ENCODE measurements around the gene IL4I1. TPM values are rescaled to one million over a fixed set of nuclear protein-coding genes. Genes with fewer than 3 reads are reported as not detected.

Gene IL4I1
- total and polyA plus RNA-seq, 3 experiments from 2014 or later, result 13.1 to 39.1 (median 35.6) TPM

GRCh38 chr19:49883094-49883493 is 13.6 kb downstream of the IL4I1 start:
- peaks cover 0 to 2% of the 10 kb centered on the region in 2 donors for H3K27me3 Mint-ChIP-seq
- no peak overlapping the region for H3K27ac ChIP-seq (ENCODE audit: low read depth, low read length)
- CTCF ChIA-PET, result interaction anchor here (0.8 kb wide), 1 partner anchor 14 kb away, joined by 3 read pairs; no protein-coding TSS in a partner anchor
- no peaks in the 10 kb centered on the region for H3K27me3 ChIP-seq (ENCODE audit: insufficient read depth, low read length, poor library complexity, severe bottlenecking)
- H3K27ac Mint-ChIP-seq, result peak overlapping the region in 1 of 8 donors; percentile 47
- no peaks in the 10 kb centered on the region for H3K9me3 ChIP-seq (ENCODE audit: low read length)
- POLR2A ChIA-PET, result interaction anchor here (0.5 kb wide), 1 partner anchor 45 kb away, joined by 3 read pairs; no protein-coding TSS in a partner anchor
- H3K4me3 ChIP-seq (ENCODE audit: low read length), result no peak overlapping the region
- H3K4me3 Mint-ChIP-seq, result no peak overlapping the region
- H3K4me1 Mint-ChIP-seq, result peaks cover 8 to 14% (median 11%) of the 10 kb centered on the region in 3 donors
- H3K36me3 ChIP-seq (ENCODE audit: insufficient read depth, low read length), result peaks cover 38% of the 10 kb centered on the region
- H3K36me3 Mint-ChIP-seq, result peaks cover 5 to 72% (median 8%) of the 10 kb centered on the region in 3 donors
- no peak for DNase-seq
- H3K4me1 ChIP-seq (ENCODE audit: insufficient read depth, low read length), result peaks cover 10% of the 10 kb centered on the region
- no peaks in the 10 kb centered on the region for H3K9me3 Mint-ChIP-seq

DNA sequence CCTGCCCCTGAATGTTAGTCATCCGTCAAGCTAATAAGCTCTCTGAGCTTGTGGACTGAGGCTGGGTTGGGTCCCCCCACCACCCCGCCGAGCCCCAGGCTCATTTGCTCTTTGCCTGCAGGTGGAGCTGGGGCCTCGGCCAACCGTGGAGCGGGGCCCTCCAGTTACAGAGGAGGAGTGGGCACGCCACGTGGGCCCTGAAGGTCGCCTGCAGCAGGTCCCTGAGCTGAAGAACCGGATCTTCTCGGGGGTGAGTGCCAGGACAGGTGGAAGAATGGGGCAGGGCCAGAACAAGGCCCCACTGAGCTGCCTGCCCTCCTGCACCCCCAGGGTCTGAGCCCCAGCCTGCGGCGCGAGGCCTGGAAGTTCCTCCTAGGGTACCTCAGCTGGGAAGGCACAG is 14.0 kb downstream of the IL4I1 start:
- no peak for DNase-seq
- POLR2A ChIA-PET, result interaction anchor here (0.5 kb wide), 1 partner anchor 45 kb away, joined by 3 read pairs; no protein-coding TSS in a partner anchor
- H3K9me3 Mint-ChIP-seq, result no peaks in the 10 kb centered on the region
- CTCF ChIA-PET, result interaction anchor here (0.8 kb wide), 1 partner anchor 15 kb away, joined by 3 read pairs; no protein-coding TSS in a partner anchor
- H3K4me3 ChIP-seq (ENCODE audit: low read length), result no peak overlapping the region
- H3K27ac ChIP-seq (ENCODE audit: low read depth, low read length), result no peak overlapping the region
- peak overlapping the region in 1 of 7 donors; percentile 27 for H3K4me3 Mint-ChIP-seq
- no peaks in the 10 kb centered on the region for H3K27me3 ChIP-seq (ENCODE audit: insufficient read depth, low read length, poor library complexity, severe bottlenecking)
- peaks cover 0 to 3% of the 10 kb centered on the region in 2 donors for H3K27me3 Mint-ChIP-seq
- peaks cover 38% of the 10 kb centered on the region for H3K36me3 ChIP-seq (ENCODE audit: insufficient read depth, low read length)
- H3K27ac Mint-ChIP-seq, result peak overlapping the region in 2 of 8 donors; percentile 33 to 81
- peaks cover 11 to 18% (median 14%) of the 10 kb centered on the region in 3 donors for H3K4me1 Mint-ChIP-seq
- peaks cover 5 to 74% (median 9%) of the 10 kb centered on the region in 3 donors for H3K36me3 Mint-ChIP-seq
- H3K9me3 ChIP-seq (ENCODE audit: low read length), result no peaks in the 10 kb centered on the region
- peaks cover 12% of the 10 kb centered on the region for H3K4me1 ChIP-seq (ENCODE audit: insufficient read depth, low read length)

GRCh38 chr19:49881672-49882394 is 14.9 kb downstream of the IL4I1 start:
- Histone ChIP-seq H3K27me3 (ENCODE audit: insufficient read depth, low read length, poor library complexity, severe bottlenecking) (no peaks in the 10 kb centered on the region), H3K36me3 (ENCODE audit: insufficient read depth, low read length) (peaks cover 38% of the 10 kb centered on the region), H3K4me1 (ENCODE audit: insufficient read depth, low read length) (peaks cover 12% of the 10 kb centered on the region), H3K9me3 (ENCODE audit: low read length) (no peaks in the 10 kb centered on the region), H3K4me3 (ENCODE audit: low read length) (no peak overlapping the region), H3K27ac (ENCODE audit: low read depth, low read length) (no peak overlapping the region)
- Mint-ChIP-seq H3K9me3 (no peaks in the 10 kb centered on the region), H3K4me1 (peaks cover 11 to 18% (median 14%) of the 10 kb centered on the region in 3 donors), H3K4me3 (peak overlapping the region in 2 of 7 donors; percentile 27 to 51), H3K36me3 (peaks cover 5 to 73% (median 9%) of the 10 kb centered on the region in 3 donors), H3K27ac (peak overlapping the region in 1 of 8 donors; percentile 81), H3K27me3 (peaks cover 0 to 3% of the 10 kb centered on the region in 2 donors)
- ChIA-PET CTCF (interaction anchor here (0.8 to 1.1 kb wide), 2 partner anchors 9 to 16 kb away, joined by 3 read pairs; no protein-coding TSS in a partner anchor), POLR2A (no interaction called here)
- DNase-seq, result no peak

- H3K27ac Mint-ChIP-seq, result no peak overlapping the region
- POLR2A ChIA-PET, result no interaction called here
Measured at GRCh38 chr19:49881186-49881585, 15.5 kb downstream of the IL4I1 start.

DNA sequence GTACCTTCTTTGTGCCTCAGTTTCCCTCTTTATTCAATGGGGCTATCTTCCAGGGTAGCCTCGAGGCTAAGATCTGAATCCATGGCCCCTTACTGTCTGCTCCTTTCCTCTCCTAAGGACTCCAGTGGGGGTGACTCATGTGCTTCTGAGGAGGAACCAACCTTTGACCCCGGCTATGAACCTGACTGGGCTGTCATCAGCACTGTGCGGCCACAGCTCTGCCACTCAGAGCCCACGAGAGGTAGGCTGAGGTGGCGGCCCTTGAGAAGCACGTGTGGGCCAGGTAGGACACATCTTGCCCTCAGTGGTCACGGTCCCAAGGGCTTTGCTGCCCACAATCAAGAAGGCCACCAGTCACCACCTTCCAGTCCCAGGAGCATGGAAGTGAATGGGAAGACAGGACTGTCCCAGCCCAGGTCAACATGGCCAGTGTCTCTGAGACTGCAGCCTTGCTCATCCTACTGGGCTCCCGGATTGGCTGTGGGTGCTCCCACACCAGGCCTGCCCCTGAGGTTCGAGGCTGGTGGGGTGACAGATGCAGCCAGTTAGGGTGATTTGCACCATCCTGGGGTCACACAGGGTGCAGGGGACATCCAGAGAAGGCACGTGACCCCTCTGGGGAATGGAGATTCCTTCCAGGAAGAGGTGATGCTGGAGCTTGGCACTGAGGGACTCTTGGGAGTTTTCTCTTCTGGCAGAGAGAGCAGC is 16.4 kb downstream of the IL4I1 start:
- Mint-ChIP-seq H3K9me3 (no peaks in the 10 kb centered on the region), H3K27me3 (peaks cover 0 to 3% of the 10 kb centered on the region in 2 donors), H3K27ac (peak overlapping the region in 1 of 8 donors; percentile 14), H3K4me1 (peaks cover 17 to 25% (median 20%) of the 10 kb centered on the region in 3 donors), H3K36me3 (peaks cover 5 to 68% (median 9%) of the 10 kb centered on the region in 3 donors), H3K4me3 (peak overlapping the region in 1 of 7 donors; percentile 12)
- peaks cover 38% of the 10 kb centered on the region for H3K36me3 ChIP-seq (ENCODE audit: insufficient read depth, low read length)
- H3K4me1 ChIP-seq (ENCODE audit: insufficient read depth, low read length), result peaks cover 18% of the 10 kb centered on the region
- DNase-seq, result no peak
- no peaks in the 10 kb centered on the region for H3K9me3 ChIP-seq (ENCODE audit: low read length)
- ChIA-PET CTCF (interaction anchor here (1.1 to 1.8 kb wide), 2 partner anchors 10 to 13 kb away, joined by 3 to 4 read pairs; no protein-coding TSS in a partner anchor), POLR2A (interaction anchor here (0.6 kb wide), 1 partner anchor 428 kb away, joined by 3 read pairs; no protein-coding TSS in a partner anchor)
- no peak overlapping the region for H3K4me3 ChIP-seq (ENCODE audit: low read length)
- no peak overlapping the region for H3K27ac ChIP-seq (ENCODE audit: low read depth, low read length)
- no peaks in the 10 kb centered on the region for H3K27me3 ChIP-seq (ENCODE audit: insufficient read depth, low read length, poor library complexity, severe bottlenecking)

More at GRCh38 chr19:49881186-49881585, 15.5 kb downstream of the IL4I1 start:
- Mint-ChIP-seq H3K36me3 (peaks cover 5 to 69% (median 9%) of the 10 kb centered on the region in 3 donors), H3K27me3 (peaks cover 0 to 3% of the 10 kb centered on the region in 2 donors), H3K4me1 (peaks cover 11 to 18% (median 14%) of the 10 kb centered on the region in 3 donors), H3K4me3 (no peak overlapping the region), H3K9me3 (no peaks in the 10 kb centered on the region)
- Histone ChIP-seq H3K36me3 (ENCODE audit: insufficient read depth, low read length) (peaks cover 38% of the 10 kb centered on the region), H3K9me3 (ENCODE audit: low read length) (no peaks in the 10 kb centered on the region), H3K4me3 (ENCODE audit: low read length) (no peak overlapping the region), H3K4me1 (ENCODE audit: insufficient read depth, low read length) (peaks cover 12% of the 10 kb centered on the region), H3K27me3 (ENCODE audit: insufficient read depth, low read length, poor library complexity, severe bottlenecking) (no peaks in the 10 kb centered on the region), H3K27ac (ENCODE audit: low read depth, low read length) (no peak overlapping the region)
- CTCF ChIA-PET, result interaction anchor here (1.1 kb wide), 1 partner anchor 9 kb away, joined by 3 read pairs; no protein-coding TSS in a partner anchor
- no peak for DNase-seq

DNA sequence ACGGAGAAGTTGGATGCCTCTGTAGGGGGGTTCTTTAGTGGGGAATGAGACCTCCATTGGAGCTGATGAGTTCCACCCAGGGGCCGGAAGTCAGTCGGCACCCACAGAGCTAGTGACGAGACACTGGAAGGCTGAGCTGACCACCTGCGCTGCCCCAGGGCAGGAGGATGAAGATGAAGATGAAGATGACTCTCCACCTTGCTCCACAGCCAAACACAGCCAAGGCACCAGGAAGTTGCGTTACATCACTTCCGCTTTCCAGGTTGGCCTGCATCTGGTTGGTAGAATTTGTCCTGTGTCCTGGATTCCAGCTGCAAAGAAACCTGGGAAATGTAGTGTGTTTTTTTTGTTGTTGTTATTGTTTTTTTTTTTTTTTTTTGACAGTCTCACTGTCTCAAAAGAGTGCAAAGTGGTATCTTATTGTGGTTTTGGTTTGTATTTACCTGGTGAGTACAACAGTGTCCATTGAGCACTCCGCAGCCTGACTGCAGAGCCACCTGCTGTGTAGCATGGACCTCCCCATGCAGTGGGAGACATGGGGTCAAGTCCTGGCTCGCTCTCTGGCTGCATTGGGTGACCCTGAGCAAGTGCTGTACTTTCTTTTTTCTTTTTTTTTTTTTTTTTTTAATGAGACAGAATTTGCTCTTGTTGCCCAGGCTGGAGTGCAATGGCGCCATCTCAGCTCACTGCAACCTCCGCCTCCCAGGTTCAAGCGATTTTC is 17.3 kb downstream of the IL4I1 start:
- no peak overlapping the region for H3K4me3 ChIP-seq (ENCODE audit: low read length)
- no peak for DNase-seq
- H3K27ac ChIP-seq (ENCODE audit: low read depth, low read length), result no peak overlapping the region
- peak overlapping the region in 1 of 8 donors; percentile 30 for H3K27ac Mint-ChIP-seq
- H3K4me1 ChIP-seq (ENCODE audit: insufficient read depth, low read length), result peaks cover 19% of the 10 kb centered on the region
- peak overlapping the region in 1 of 7 donors; percentile 19 for H3K4me3 Mint-ChIP-seq
- ChIA-PET POLR2A (interaction anchor here (0.6 to 1.4 kb wide), 3 partner anchors 10 to 427 kb away, joined by 3 to 7 read pairs (median 4); partner anchors contain the start of gene PNKP), CTCF (interaction anchor here (1.8 kb wide), 1 partner anchor 14 kb away, joined by 4 read pairs; no protein-coding TSS in a partner anchor)
- H3K9me3 ChIP-seq (ENCODE audit: low read length), result no peaks in the 10 kb centered on the region
- H3K4me1 Mint-ChIP-seq, result peaks cover 20 to 31% (median 26%) of the 10 kb centered on the region in 3 donors
- H3K27me3 Mint-ChIP-seq, result peaks cover 0 to 3% of the 10 kb centered on the region in 2 donors
- H3K9me3 Mint-ChIP-seq, result no peaks in the 10 kb centered on the region
- no peaks in the 10 kb centered on the region for H3K27me3 ChIP-seq (ENCODE audit: insufficient read depth, low read length, poor library complexity, severe bottlenecking)
- peaks cover 38% of the 10 kb centered on the region for H3K36me3 ChIP-seq (ENCODE audit: insufficient read depth, low read length)
- H3K36me3 Mint-ChIP-seq, result peaks cover 5 to 61% (median 9%) of the 10 kb centered on the region in 3 donors

GRCh38 chr19:49878744-49879070 is 18.0 kb downstream of the IL4I1 start:
- POLR2A ChIA-PET, result interaction anchor here (1.2 to 1.4 kb wide), 2 partner anchors 9 to 11 kb away, joined by 4 to 7 read pairs; partner anchors contain the start of gene PNKP
- H3K4me1 Mint-ChIP-seq, result peaks cover 20 to 31% (median 26%) of the 10 kb centered on the region in 3 donors
- CTCF ChIA-PET, result no interaction called here
- Histone ChIP-seq H3K36me3 (ENCODE audit: insufficient read depth, low read length) (peaks cover 35% of the 10 kb centered on the region), H3K27me3 (ENCODE audit: insufficient read depth, low read length, poor library complexity, severe bottlenecking) (no peaks in the 10 kb centered on the region), H3K4me3 (ENCODE audit: low read length) (peak overlapping the region; percentile 61), H3K27ac (ENCODE audit: low read depth, low read length) (peak overlapping the region; percentile 98), H3K4me1 (ENCODE audit: insufficient read depth, low read length) (peaks cover 19% of the 10 kb centered on the region), H3K9me3 (ENCODE audit: low read length) (no peaks in the 10 kb centered on the region)
- no peak for DNase-seq
- peak overlapping the region in 4 of 8 donors; percentile 19 to 85 (median 52) for H3K27ac Mint-ChIP-seq
- H3K4me3 Mint-ChIP-seq, result peak overlapping the region in 1 of 7 donors; percentile 43
- peaks cover 0 to 3% of the 10 kb centered on the region in 2 donors for H3K27me3 Mint-ChIP-seq
- H3K9me3 Mint-ChIP-seq, result no peaks in the 10 kb centered on the region
- peaks cover 5 to 55% (median 8%) of the 10 kb centered on the region in 3 donors for H3K36me3 Mint-ChIP-seq
